ENCODE measurements around the gene LPAR1.
"Not testable (repeated sequence)": the region's sequence is repeated elsewhere in the genome, so short reads cannot be mapped to it uniquely, and the experiment has no call there.

Gene LPAR1, protein sequence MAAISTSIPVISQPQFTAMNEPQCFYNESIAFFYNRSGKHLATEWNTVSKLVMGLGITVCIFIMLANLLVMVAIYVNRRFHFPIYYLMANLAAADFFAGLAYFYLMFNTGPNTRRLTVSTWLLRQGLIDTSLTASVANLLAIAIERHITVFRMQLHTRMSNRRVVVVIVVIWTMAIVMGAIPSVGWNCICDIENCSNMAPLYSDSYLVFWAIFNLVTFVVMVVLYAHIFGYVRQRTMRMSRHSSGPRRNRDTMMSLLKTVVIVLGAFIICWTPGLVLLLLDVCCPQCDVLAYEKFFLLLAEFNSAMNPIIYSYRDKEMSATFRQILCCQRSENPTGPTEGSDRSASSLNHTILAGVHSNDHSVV

DNA sequence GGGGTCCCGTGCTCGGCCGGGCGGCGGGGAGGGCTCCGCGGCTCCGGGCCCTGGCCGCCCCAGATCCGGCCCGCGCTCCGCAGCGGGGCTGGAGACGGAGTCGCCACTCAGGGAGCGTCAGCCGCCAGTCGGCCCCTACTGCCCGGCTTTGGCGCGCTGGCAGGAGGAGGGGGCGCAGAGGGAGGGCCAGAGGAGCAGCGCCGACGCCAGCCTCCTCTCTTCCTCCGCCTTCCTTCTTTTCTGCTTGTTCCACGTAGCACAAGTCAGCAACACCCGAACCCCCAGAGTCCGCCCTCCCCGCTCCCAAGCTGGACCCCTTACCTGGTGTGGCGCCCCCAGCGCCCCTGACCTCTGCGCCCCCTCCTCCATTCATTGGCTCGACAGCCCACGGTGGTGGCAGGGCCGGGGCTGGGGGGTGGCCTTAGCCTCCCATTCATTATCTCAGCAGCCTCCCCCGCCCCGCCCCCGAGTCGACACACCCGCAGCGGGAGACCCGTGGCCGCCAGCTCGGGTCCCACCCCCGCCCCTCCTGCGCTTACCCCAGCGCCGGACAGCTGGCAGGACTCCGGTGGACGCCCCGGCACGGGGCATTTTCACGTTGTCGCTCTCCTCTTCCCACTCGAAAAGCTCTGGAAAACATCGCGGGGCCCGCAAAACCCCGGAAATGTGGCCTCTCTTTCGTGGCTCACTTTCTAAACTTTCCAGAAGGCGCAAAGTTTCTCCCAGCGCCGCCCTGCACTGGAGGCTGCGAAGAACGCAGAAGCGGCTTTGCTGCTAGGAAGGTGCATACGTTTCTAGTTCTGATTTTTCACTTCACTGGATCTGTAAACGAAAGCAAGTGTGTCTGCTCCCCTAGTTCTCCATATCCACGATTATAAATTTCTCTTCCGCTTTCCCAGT lies at the start of gene LPAR1:
LPAR1 (minus strand) TSS at position 140 of the 900 bp plus-strand sequence. CDS start 66,353 bp downstream, outside the sequence.
- no peak for DNase-seq (ENCODE audit: low read depth)

DNA sequence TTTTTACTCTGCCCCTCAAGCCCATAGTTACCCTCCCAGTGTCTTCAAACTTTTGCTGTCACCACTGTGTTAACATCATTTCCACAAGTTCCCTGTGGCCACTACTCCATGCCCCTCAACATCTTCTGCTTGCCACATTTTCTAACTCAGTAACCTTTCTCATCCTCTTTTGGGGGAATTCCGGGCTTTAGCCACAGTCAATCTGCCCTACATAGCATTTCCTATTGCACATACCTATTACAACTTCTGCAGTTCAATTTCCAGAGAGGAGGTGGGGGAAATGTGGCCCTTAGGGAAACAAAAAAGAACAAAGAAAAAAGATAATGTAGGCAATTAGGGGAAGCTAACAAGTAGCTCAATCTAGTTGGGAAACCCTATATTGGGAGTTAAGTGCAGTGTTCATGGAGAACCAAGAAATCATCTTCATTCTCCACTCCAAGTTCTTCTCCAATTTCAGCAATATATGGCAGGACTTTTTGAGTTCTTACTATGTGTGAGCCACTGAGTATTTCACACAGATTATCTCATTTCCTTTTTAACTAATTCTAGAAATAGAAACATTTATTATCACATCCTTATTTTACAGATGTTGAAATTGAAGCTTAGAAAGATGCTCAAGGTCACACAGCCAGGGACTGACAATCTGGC lies 40.2 kb upstream of the LPAR1 start:
- no peak for DNase-seq (ENCODE audit: low read depth)

DNA sequence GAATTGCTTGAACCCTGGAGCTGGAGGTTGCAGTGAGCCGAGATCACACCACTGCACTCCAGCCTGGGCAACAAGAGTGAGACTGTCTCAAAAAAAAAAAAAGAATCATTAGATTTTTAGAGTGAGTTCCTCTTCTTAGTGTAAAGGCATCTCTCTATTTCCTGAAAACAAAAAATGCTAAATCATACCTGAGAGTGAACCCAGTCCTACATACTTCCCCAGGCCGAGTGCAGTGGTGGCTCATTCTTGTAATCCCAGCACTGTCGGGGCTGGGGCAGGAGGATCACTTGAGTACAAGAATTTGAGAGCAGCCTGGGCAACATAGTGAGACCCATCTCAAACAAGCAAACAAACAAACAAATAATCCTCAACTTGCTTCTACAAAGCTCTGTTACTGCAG lies 38.2 kb upstream of the LPAR1 start:
- no peak for DNase-seq (ENCODE audit: low read depth)

DNA sequence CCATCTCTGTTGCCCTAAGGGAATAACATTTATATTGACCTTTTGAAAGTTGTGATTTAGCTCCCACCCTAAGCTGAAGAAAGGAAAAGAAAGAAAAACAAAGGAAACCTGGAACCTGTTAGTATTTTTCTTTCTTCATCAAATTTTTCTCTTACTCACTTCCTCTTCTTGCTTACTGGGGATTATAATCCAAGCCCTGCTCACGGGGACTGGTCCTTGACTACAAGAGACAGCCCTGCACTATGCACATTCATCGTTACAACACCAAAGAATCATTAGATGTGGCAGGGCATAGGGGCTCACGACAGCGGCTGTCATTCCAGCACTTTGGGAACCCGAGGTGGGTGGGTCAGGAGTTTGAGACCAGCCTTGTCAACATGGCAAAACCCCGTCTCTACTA lies 37.8 kb upstream of the LPAR1 start:
- DNase-seq (ENCODE audit: low read depth): no peak

DNA sequence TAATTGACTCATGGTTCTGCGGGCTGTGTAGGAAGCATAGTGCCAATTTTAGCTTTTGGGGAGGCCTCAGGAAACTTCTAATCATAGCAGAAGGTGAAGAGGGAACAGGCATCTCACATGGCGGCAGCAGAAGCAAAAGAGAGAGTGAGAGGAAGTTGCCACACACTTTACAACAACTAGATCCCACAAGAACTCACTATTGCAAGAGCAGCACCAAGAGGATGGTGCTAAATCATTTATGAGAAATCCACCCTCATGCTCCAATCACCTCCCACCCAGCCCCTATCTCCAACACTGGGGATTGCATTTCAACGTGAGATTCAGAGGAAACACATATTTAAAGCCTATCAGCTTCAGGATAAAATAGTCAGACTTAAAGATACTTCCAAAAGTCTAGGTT lies 36.1 kb upstream of the LPAR1 start:
- no peak for DNase-seq (ENCODE audit: low read depth)

DNA sequence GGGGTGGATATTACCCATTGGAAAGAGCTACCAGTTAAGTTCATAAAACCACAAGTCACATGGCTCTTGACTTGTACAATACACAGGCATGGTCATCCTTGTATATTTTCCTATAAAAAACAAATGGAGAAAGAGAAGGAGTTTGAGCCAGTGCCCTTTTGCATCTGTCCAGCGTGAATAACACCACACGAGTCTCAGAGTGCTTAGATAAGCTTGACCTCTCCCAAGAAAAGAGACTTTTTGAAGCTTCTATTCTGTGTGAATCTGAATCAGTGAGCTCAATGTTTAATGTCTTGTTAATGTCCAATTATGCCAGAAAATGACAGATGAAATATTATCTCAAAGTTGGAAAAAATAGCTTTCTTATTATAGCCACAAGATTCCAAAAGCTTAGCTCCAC lies 30.9 kb upstream of the LPAR1 start:
- DNase-seq (ENCODE audit: low read depth): no peak

DNA sequence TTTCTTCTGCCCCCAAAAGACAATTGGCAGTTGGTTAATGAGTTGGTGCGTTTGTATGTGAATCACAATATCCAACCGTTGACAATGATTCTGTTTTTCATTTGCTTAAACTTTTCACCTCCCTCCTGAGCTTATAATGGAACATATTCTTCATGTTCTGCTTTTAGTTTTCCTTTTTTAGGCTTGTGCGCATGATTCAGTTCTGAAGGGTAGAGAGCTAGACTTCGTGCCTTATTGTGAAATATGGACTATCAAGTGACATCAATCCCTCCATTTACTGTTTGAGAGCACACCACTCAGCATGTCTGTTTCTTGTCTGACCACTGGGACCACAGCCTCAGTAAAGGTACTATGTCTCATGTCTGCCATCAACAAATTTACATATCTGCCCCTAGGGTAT lies 30.5 kb upstream of the LPAR1 start:
- no peak for DNase-seq (ENCODE audit: low read depth)

DNA sequence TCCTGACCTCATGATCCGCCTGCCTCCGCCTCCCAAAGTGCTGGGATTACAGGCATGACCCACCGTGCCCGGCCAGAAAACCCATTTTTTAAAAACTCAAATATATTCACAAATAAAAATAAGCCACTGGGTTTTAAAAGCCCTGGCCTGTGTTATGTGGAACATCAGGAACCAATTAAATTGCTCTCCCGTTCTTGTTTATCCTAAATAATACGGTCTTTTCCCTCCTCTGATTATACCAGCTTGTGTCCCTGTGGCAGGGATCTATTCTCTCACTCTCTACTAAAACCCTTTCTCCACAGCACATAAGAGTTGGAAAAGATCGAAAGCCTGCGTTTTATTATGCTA lies 30.1 kb upstream of the LPAR1 start:
- no peak for DNase-seq (ENCODE audit: low read depth)

DNA sequence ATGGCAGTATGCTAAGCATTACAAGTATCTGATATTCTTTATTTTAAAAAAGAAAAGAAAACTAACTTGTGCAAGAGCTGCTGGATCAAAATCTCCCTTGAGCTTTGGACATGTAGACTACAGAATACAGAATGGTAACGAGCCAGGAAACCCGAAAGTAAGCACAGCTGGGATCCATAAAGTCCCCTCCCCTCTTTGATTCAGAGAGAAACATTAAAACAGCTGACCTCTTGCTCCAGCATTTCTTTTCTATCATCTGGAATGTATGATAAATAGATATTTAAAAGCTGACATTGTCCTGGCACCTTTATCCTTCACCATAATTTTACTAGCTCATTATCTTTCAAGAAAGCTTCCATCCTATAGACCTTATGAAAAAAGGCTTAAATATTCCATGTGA lies 28.2 kb upstream of the LPAR1 start:
- no peak for DNase-seq (ENCODE audit: low read depth)

DNA sequence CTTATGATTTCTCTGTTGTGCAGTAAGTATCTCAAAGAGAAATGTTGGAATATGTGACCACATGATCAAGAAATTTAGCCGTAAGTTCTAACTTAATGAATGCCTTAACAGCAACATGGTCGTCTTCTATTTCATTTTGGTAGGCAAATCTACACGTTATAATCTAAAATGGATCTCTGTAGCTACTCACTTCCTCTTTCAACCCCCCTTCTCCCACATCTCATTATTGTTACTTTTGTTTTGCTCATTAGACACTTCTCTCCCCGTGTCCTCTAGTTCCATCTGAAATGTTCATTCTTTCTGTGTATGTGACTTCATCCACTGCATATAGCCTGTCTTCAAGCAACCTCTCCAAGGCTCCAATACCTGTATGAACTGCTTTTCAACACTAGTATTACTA lies 27.1 kb upstream of the LPAR1 start:
- no peak for DNase-seq (ENCODE audit: low read depth)

DNA sequence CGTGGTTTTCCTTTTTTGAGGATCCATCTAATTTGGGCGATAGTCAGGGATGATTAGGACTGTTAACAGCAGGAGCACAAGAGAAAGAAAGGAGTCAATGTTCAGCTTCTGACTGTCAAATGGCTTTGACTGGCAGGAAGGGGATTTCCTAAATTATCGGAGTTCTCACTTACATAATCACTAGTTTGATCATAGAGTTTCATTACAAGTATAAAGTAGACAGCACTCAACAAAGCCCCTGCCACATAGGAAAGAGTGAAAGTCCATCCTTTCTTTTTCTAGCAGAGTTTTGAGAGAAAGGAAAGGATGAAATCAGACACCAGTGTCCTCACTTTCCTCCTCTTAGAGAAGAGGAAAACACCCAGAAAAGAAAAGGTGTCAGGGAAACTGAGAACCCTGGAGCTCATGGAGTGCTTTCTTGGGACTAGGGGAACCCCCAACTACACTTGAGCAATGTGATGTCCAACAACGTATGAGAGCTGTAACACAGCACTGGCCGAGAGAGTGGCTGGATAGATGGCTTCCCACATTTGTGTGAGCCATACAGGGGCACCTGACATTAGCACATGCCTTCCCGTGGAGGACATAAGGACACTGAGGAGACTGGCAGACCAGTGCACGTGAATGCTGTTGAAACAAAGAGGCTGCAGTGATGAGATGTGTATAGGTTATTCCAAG lies 26.0 kb upstream of the LPAR1 start:
- DNase-seq (ENCODE audit: low read depth): no peak

DNA sequence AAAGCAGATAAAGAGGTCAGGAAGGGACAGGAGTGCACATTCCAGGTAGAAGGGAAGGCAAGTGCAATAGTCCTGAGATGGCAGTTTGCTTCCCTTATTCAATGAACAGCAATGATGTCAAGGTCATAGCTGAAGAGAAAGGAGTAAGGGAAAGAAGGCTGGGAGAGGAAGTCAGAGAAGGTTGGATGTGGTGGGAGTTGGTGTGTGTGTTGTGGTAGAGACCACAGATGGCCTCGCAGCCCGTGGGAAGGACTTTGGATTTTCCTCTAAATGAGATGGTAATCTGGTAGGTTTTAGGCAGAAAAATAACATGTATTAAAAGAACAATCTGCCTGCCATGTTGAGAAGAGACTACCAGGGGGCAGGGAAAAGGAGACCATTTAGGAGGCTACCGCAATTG lies 25.1 kb upstream of the LPAR1 start:
- DNase-seq (ENCODE audit: low read depth): no peak

DNA sequence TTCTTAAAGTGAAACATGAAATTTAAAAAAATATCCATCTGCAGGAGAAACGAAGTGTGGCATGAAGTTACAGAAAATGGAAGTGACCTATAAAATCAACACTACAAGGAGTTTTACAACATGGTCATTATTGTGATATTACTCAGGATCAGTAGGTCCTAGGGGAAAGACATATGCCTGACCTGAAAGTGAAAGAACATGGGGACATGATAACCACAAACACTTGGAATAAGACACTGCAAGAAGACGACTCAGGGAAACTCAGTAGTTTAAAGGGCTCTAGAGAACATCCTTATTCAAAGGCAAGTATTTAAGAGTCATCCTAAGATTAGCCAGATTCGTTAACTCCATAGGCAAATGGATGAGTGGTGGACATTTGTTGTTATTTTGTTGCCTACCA lies 19.9 kb upstream of the LPAR1 start:
- DNase-seq (ENCODE audit: low read depth): no peak

DNA sequence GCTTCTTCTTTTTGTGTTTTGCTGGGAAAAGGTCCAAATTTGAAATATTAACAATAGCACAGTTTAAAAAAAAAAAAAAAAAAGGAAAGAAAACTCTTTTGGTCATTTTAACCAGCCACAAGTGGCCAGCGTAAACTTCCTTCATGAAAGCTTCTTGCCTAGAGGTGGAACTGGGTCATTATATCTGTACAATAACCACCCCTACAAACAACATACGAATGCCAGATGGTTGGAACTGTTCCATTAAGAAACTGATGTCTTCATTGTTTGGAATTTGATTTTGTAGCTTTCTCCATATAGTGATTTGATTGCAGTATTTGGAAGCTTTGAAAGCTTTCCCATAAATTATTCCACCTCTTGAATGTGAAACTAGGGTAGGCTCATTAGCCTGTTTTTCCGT lies 18.3 kb upstream of the LPAR1 start:
- DNase-seq (ENCODE audit: low read depth): no peak

DNA sequence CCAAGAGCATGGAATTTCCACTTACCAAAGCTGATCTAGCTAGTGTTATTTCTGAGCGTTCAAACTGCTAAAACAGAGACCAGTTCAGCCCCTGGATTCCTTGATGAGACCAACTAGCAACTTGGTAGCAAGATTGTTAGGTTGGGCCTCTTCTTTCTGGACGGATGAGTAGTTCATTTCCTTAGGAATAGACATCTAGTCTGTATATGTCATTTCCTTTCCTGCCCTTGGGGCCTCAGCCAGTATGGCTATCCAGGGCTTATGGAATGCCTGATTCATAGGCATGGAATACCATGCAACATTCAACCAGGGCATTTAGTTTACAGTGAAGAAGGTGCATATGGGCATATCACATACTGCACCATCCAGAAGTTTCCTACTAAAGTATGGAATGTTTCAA lies 14.5 kb upstream of the LPAR1 start:
- DNase-seq (ENCODE audit: low read depth): no peak

DNA sequence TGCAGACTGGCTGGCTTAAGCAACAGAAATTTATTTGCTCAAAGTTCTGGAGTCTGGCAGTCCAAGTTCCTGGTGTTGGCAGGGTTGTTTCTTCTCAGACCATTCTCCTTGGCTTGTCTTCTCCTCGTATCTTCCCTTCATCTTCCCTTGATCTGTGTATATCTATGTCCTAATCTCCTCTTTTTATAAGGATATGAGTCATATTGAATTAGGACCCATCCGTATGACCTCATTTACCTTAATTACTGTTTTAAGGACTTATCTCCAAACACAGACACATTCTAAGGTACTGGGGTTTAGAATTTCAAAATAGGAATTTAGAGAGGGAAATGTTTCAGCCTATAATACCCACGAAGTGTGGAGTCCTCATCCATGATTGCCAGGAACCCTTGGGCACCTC lies 13.1 kb upstream of the LPAR1 start:
- DNase-seq (ENCODE audit: low read depth): no peak

DNA sequence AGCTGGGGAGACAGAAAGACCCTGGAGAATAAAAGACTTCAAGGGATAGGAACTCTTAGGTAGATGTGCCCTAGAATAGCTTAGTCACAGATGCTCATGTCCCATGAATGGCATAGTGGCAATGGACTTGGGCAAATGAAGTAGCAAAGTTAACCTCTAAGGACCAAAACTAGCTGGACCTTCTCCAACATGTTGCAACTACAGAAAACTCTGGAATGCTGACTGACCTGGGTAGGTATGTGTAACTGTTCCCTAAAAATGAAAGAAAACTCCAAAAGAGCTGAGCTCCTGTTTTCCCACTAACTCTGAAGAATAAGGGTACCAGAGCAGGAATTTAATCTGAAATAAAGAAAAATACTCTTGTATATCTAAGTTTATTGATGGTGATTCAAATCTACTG lies 12.5 kb upstream of the LPAR1 start:
- no peak for DNase-seq (ENCODE audit: low read depth)

DNA sequence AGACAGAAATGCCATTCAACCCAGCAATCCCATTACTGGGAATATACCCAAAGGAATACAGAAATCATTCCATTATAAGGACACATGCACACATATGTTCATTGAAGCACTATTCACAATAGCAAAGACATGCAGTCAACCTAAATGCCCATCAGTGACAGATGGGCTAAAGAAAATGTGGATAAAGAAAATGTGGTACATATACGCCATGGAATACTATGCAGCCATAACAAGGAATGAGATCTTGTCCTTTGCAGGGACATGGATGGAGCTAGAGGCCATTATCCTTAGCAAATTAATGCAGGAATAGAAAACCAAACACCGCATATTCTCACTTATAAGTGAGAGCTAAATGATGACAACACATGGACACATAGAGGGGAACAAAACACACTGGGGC lies 9.0 kb upstream of the LPAR1 start:
- not testable (repeated sequence) for DNase-seq (ENCODE audit: low read depth)

DNA sequence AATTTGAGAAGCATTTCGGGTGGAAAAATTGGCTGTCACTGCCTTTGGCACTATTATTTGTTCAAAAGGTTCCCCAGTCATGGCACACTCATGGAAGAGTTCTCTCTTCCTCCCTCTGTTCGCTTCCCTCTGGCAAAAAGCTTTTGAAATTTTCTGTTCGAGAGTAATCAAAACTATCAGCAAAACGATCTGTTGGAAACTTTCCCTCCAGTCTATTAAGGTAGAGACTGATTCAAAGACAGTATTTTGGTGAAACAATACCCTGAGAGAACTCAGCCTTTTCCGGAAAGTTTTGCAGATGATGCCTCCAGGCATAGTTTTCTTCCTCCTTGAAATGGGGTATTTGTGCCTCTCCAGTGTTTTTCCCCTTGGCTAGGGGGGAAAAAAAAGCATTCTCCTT lies 3.6 kb upstream of the LPAR1 start:
- no peak for DNase-seq (ENCODE audit: low read depth)

DNA sequence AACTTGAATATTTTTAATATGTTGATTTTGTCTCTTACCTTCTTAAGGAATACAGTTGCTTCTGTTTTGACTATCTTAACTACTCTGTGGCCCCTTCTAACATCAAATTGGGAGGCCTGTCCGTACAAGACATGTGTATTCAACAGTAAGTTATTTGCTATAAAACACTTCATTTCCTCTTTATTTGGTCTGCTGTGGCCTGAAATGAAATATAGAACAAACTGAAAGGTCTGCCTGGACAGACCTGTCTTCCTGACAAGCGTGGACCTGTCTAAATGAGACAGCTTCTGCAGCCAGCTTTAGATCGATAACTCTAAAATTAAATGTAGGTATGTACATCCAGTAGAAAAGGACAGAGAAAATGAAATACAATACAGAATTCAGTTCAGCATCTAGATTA lies 2.2 kb upstream of the LPAR1 start:
- no peak for DNase-seq (ENCODE audit: low read depth)

DNA sequence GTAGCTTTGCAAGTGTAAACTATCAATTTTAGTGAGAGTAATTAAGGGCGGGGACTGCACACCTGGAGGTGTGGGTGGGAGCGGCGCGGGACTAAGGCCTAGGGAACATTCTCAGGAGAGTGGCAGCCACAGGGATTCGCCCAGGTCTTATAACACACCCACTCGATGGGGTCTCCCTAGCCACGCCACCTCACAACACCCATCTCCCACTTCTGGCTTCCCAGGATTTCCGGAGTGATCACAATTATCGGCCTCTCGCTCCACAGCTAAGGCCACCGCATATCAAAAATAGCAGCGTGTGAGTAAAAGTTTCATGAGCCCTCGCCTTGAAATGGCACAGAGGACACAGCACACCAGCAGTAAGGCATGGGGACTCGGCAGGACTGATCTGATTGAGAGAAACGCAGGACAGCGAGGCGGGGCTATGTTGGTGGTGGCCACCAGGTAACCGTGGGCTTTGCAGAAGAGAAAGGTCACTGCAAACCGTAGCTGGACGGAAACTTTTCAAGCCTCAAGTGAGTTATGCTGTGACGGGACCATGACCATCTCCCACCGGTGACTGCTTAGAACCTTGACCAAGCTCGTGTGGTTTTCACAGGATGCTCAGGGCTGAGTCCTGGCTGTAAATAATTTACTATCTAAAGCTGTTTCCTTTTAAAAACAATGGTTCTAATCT lies 1.1 kb upstream of the LPAR1 start:
- DNase-seq (ENCODE audit: low read depth): no peak

All from stimulated activated CD8-positive, alpha-beta memory T cell treated with anti-CD3 and anti-CD28 coated beads, Interleukin-15, amount 100 ng/mL, for 24 hours (primary cell).